ENCODE data around the gene GPR157. TPM values are rescaled to one million over a fixed set of nuclear protein-coding genes. Genes with fewer than 3 reads are reported as not detected.
"Not testable (repeated sequence)": the region's sequence is repeated elsewhere in the genome, so short reads cannot be mapped to it uniquely, and the experiment has no call there.

Gene GPR157, protein sequence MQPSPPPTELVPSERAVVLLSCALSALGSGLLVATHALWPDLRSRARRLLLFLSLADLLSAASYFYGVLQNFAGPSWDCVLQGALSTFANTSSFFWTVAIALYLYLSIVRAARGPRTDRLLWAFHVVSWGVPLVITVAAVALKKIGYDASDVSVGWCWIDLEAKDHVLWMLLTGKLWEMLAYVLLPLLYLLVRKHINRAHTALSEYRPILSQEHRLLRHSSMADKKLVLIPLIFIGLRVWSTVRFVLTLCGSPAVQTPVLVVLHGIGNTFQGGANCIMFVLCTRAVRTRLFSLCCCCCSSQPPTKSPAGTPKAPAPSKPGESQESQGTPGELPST
- 5.4 and 6.9 TPM in 2 replicates for total RNA-seq (2014; rRNA removed; shearing (Covaris generic))
- polyA plus RNA-seq (2015; cell fraction: cytosol; rRNA removed), result 4.8 and 8.1 TPM in 2 replicates
- 11.2 and 14.7 TPM in 2 replicates for polyA plus RNA-seq (2015; cell fraction: nucleus; rRNA removed)

DNA sequence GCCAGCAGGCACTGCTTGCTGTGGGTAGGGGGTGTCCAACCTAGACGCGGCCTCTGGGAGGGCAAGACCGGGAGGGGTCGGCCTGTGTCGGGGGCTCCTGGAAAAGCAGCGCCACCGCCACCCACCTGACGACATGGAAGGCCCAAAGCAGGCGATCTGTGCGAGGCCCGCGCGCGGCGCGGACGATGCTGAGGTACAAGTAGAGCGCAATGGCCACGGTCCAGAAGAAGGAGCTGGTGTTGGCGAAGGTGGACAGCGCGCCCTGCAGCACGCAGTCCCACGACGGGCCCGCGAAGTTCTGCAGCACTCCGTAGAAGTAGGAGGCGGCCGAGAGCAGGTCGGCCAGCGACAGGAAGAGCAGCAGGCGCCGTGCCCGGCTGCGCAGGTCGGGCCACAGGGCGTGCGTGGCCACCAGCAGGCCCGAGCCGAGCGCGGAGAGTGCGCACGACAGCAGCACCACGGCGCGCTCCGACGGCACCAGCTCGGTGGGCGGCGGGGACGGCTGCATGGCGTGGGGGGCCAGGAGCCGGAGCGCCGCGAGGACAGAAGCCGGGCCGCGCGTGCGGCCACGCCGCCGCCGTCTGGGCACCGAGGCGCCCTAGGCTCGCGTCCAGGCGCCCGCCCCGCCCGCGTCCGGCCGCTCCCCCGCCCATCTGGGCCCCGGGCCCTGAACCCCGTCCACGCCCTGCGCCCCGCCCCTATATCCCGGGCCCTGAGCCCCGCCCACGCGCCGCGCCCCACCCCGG, at the start of gene GPR157:
GPR157 (minus strand) TSS at position 583 of the 746 bp plus-strand sequence; CDS start at position 508, 75 bp downstream.
- peak; percentile 77 for DNase-seq (ENCODE audit: low read depth, low spot score)
- in situ Hi-C loops (cut with HindIII; ENCODE audit: low pct_unique_long_range_greater_than_20kb, low sequenced_read_pairs), result no loop called here

DNA sequence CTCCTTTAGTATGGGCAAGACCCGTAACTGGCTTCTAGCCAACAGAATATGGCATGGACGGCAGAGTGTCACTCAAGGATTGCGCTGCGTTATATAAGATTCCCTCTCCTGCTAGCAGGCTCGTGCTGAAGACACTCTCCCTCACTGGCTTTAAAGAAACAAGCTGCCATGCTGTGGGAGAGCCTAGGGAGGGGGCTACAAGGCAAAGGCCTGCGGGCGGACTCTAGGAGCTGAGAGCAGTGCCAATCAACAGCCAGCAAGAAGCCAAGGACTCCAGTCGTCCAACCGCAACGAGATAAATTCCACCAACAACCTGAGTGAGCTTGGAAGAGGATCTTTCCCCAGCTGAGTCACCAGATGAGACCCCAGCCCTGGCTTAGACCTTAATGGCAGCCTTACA, 45.9 kb upstream of the GPR157 start:
- DNase-seq (ENCODE audit: low read depth, low spot score), result no peak
- in situ Hi-C loops (cut with HindIII; ENCODE audit: low pct_unique_long_range_greater_than_20kb, low sequenced_read_pairs), result no loop called here

DNA sequence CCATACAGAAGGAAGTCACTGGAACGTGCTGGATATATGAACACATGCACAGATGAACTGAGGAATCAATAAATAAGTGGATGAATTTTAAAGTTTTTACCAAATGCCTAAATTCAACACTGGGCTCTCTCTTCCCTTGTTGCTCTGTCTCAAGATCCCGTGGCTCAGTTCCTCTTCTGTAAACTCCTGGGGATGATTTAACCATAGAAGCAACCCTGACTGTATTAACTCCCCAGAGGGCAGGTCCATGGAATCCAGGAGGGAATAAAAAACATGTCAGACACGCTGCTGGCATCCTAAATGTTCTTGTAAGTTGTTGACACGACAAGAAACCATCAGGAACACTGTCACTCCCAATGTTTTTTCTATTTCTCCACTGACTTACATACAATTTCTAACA, 45.3 kb upstream of the GPR157 start:
- no peak for DNase-seq (ENCODE audit: low read depth, low spot score)
- in situ Hi-C loops (cut with HindIII; ENCODE audit: low pct_unique_long_range_greater_than_20kb, low sequenced_read_pairs), result no loop called here

DNA sequence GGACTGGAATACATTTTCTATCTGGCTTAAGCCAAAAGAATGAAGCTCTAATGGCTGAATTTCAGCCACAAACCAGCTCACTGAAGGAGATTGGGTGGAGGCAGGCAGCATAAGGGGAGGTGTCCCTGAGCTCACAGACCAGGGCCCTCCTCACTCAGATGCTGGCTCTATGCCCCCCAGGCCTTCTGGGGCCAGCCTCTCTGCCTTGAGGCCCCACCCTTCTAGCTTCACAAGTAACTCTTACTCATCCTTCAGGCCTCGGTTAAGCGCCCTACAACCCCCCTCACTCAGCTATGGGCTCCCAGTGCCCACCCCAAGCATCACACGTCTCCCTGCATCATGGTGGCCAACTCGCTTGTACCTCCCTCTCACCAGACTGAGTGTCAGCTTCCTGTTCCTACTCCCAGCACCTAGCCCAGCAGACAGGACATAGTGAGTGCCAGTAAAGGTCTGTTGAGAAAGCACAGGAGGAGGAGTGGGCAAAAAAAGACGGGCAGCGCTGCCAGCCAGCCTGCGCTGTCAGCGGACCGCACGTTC, 40.8 kb upstream of the GPR157 start:
- in situ Hi-C loops (cut with HindIII; ENCODE audit: low pct_unique_long_range_greater_than_20kb, low sequenced_read_pairs), result no loop called here
- no peak for DNase-seq (ENCODE audit: low read depth, low spot score)

DNA sequence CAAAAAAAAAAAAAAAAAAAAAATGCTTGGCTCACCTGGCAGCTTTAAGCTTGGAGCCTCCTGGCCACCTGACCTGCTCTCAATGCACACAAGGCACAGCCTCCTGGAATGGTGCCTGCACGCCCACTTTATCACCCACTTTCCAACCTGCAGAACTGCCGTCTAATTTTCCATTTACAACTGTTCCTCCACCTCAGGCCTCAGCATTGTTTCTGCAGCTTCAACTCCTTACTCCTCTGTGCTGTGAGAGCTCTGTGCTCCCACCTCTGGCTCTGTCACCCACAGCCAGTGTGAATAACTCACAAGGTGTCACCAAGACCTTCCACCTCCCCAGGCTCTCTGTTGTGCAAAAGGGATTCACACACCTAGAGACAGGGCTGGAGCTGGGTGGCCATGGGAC, 38.7 kb upstream of the GPR157 start:
- no peak for DNase-seq (ENCODE audit: low read depth, low spot score)
- in situ Hi-C loops (cut with HindIII; ENCODE audit: low pct_unique_long_range_greater_than_20kb, low sequenced_read_pairs), result no loop called here

DNA sequence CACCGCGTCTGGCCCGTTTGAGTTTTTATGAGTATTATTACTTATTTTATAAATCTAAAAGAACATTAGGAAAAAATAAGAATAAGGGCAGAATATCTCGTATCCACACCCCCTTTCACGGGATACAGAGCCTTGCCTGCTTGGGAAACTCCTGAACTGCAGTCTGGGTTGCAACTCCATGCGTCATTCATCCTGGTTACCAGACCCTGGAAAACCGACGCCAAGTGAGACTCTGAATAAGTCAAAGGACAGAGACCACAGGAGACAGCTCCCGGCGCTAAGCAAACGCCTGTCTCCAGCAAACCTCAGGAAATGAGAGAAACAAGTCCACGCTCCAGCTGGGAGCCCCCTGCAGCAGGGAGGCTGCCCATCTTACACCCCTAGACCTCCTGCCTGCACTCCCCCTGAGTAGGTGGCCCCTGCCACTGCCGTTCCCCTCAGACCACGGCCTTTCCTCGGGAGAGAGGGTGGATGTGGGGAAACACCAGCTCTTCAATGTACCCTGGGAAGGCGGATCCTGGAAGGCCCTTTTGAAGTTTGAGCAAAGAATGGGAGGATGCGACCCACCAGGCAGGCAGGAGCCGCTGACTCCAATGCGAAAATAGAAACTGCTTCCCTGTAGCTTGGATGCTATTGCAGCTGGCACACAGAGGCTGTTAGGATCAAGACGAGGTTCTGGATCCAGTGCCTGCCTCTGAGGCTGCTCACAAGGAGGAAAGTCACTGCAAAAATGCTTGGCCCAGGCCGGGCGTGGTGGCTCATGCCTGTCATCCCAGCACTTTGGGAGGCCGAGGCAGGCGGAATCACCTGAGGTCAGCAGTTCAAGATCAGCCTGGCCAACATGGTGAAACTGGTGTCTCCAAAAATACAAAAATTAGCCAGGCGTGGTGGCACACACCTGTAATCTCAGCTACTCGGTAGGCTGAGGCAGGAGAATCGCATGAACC, 37.7 kb upstream of the GPR157 start:
- in situ Hi-C loops (cut with HindIII; ENCODE audit: low pct_unique_long_range_greater_than_20kb, low sequenced_read_pairs), result no loop called here
- DNase-seq (ENCODE audit: low read depth, low spot score), result no peak

DNA sequence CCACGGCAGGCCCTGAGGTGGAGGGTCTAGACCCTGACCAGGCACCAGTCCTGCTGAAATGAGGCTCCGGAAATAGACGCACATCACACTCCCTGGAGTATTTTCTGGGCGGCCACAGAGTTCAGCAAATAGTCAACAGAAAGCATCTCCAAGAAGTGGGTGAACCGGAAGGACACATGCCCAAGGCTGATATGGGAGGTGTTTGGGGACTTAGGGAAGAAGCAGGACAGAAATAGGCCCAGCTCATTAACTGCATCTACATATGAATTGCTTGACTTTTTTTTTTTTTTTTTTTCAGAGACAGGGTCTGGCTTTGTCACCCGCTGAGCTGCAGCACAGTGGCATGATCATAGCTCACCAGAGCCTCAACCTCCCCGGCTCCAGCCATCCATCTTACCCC, 36.5 kb upstream of the GPR157 start:
- in situ Hi-C loops (cut with HindIII; ENCODE audit: low pct_unique_long_range_greater_than_20kb, low sequenced_read_pairs), result no loop called here
- DNase-seq (ENCODE audit: low read depth, low spot score), result no peak

DNA sequence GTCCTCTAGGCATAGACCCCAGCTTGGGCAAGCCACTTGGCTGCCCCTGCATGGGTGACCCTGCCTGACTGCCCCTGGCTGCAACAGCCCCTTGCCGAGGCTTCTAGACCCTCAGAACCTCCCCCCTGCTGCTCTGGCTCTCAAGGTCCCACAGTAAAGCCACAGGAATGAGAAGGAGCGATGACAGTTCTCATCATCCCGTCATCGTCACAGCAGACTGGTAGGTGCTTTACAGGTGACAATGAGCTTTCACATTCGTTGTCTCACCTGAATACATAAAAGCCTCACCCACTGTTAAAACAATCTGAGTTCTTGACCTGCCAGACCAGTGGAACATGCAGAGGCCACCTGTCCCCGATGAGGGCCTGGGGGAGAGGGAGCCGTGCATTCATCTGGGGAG, 36.0 kb upstream of the GPR157 start:
- in situ Hi-C loops (cut with HindIII; ENCODE audit: low pct_unique_long_range_greater_than_20kb, low sequenced_read_pairs), result no loop called here
- no peak for DNase-seq (ENCODE audit: low read depth, low spot score)

DNA sequence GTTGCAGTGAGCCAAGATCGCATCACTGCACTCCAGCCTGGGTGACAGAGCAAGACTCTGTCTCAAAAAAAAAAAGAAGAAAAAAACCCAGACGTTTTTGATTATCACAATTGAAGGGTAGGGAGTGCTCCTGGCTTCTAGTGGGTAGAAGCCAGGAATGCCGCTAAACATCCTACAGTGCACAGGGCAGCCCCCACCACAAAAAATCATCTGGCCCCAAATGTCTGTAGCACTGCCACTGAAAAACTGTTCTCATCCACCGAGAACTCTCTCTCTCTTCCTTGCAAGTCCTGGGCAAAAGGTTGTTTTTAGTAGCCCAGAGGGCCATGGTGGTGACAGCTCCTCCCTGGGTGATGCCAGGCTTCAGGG, 35.6 kb upstream of the GPR157 start:
- in situ Hi-C loops (cut with HindIII; ENCODE audit: low pct_unique_long_range_greater_than_20kb, low sequenced_read_pairs), result no loop called here
- no peak for DNase-seq (ENCODE audit: low read depth, low spot score)

DNA sequence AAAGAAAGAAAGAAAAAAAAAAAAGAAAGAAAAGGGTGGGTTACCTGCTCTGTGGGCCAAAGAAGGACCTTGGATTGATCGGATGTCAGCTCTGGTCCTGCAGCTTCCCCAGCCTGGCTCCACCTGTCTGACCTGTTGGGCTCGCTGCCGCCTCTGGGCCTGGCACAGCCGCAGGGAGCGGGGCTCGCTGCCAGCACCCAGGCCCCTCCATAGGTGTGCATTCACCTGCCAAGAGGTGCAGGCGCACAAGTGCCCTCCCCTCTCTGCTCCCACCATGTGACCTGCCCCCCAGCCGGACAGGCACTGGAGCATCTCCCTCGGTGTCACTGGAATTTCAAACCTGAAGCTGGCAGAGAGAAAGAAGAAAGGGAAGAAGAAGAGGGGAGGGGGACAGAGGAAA, 33.1 kb upstream of the GPR157 start:
- no peak for DNase-seq (ENCODE audit: low read depth, low spot score)
- in situ Hi-C loops (cut with HindIII; ENCODE audit: low pct_unique_long_range_greater_than_20kb, low sequenced_read_pairs), result no loop called here

DNA sequence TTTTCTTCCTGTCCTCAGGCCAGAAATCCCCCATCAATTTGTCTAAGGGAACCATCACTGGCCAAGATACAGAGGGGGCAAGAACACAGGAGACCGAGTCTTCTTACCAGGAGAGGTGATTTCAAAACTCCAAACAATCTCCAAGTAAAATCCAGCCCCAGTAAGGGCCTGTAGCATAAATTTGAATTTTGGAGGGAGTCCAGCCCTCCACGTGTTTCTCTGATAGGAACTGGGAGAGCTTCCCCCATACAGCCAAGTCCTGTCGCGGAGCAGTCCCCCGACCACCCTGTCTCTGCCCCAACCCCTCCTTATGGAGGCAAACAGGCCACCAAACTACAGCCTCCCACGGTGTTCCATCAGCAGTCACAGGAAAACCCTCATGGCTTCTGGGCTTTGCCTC, 32.4 kb upstream of the GPR157 start:
- in situ Hi-C loops (cut with HindIII; ENCODE audit: low pct_unique_long_range_greater_than_20kb, low sequenced_read_pairs), result no loop called here
- no peak for DNase-seq (ENCODE audit: low read depth, low spot score)

DNA sequence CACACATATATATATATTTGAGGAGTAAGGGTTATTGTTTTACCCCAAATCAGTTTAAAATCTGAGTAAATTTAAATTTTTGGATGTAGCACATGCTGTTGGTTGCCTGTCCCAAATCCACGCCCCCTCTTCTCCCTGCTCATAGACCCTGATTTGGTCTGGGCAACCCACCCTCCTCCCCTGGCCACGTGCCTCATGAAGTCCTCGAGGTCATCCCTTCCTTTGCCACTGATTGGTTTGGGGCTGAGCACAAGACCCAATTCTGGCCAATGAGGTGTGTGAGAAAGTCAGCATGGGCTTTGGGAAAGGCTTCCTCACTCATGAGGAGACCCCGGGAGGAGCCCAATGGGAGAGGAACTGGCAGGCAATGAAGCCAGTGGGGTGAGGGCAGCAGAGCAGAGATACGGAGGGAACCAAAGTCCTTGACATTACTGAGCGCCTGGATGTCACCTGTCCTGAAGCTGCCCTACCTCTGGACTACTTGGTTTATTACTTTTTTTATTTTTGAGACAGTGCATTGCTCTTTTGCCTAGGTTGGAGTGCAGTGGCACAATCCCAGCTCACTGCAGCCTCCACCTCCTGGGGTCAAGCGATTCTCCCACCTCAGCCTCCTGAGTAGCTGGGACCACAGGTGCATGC, 31.3 kb upstream of the GPR157 start:
- in situ Hi-C loops (cut with HindIII; ENCODE audit: low pct_unique_long_range_greater_than_20kb, low sequenced_read_pairs), result no loop called here
- DNase-seq (ENCODE audit: low read depth, low spot score), result no peak

DNA sequence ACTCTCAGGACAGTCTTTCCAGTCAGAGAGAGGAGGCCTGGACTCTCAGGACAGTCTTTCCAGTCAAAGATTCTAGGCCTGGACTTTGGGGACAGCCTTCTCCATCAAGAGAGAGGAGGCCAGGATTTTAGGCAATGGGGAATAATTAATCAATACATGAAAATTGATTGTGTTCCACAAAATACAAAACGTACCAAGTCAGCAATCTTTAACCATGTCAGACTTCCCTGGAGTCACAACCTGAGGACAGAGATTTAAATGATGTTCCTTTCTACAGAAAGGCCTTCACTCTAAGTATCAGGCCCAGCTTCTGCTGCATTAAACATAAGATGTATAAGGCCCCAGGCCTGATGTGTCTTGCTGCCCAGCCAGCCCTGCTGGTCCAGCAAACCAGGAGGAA, 27.0 kb upstream of the GPR157 start:
- no peak for DNase-seq (ENCODE audit: low read depth, low spot score)
- in situ Hi-C loops (cut with HindIII; ENCODE audit: low pct_unique_long_range_greater_than_20kb, low sequenced_read_pairs), result no loop called here

DNA sequence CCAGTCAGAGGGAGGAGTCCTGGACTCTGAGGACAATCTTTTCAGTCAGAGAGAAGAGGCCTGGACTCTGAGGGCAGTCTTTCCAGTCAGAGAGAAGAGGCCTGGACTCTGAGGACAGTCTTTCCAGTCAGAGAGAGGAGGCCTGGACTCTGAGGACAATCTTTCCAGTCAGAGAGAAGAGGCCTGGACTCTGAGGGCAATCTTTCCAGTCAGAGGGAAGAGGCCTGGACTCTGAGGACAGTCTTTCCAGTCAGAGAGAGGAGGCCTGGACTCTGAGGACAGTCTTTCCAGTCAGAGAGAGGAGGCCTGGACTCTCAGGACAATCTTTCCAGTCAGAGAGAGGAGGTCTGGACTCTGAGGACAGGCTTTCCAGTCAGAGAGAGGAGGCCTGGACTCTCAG, 26.5 kb upstream of the GPR157 start:
- DNase-seq (ENCODE audit: low read depth, low spot score); in situ Hi-C loops (cut with HindIII; ENCODE audit: low pct_unique_long_range_greater_than_20kb, low sequenced_read_pairs): not testable (repeated sequence)

DNA sequence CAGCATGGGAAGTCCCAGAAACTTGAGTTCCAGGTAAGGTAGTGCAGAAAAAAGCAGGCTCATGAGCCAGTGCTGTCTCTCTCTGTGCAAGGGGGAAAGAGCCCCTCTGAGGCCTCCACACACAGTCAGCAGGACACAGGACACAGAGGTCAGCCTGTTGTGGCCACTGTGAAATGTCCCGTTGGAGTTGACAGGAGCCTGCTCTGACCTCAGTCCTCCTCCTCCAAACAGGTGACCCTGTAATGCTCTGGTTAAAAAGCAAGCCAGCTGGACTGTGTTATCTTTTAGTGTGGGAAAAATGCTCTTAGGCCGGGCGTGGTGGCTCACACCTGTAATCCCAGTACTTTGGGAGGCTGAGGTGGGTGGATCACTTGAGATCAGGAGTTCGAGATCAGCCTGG, 24.2 kb upstream of the GPR157 start:
- in situ Hi-C loops (cut with HindIII; ENCODE audit: low pct_unique_long_range_greater_than_20kb, low sequenced_read_pairs), result no loop called here
- DNase-seq (ENCODE audit: low read depth, low spot score), result no peak

DNA sequence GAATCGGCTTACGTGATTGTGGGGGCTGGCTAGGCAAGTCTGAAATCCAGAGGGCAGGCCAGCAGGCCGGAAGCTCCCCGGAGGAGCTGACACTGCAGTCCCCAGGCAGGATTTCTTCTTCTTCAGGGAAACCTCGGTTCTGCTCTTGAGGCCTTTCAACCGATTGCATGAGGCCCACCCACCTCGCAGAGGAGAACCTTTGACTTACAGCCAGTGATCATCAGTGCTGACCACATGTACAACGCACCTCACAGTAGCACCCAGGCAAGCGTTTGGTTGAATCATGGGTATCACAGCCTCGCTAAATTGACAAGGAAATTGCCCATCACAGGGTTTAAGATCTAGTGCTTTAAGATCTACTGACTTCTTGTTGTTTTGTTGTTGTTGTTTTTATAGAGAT, 23.6 kb upstream of the GPR157 start:
- DNase-seq (ENCODE audit: low read depth, low spot score), result no peak

DNA sequence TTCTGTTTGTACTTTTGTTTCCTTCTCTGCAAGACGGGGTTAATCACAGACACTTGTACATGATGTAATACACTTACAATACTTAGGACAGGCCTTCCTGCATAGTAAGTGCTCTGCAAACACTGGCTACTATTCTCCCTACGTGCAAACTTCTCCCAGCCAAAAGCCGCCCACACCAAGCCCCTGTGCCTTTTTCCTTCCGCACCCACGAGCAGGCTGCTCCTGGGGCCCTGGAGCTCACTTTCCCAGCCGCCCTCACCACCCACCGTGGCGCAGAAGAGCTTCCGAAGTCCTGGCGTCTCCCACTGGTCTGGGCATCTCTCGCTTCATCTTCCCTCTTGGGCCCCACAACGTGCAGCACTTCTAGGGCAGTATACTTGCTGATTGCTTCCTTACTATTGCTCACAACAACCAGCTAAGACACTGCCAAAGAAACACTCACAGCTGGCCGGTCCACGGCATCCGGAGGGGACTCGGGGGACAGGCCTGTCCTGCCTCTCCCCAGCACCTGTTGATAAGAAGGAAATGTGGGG, 22.5 kb upstream of the GPR157 start:
- in situ Hi-C loops (cut with HindIII; ENCODE audit: low pct_unique_long_range_greater_than_20kb, low sequenced_read_pairs), result no loop called here
- DNase-seq (ENCODE audit: low read depth, low spot score), result no peak

More for the DNA sequence above, 23.6 kb upstream of the GPR157 start:
- in situ Hi-C loops (cut with HindIII; ENCODE audit: low pct_unique_long_range_greater_than_20kb, low sequenced_read_pairs), result no loop called here

Data from SK-MEL-5 (cell line).